ENCODE measurements around the gene SMOC1.

The SMOC1 gene

GRCh38 chr14:70048313-70048654 lies 169.1 kb downstream of the SMOC1 start:
- no peak for DNase-seq

DNA sequence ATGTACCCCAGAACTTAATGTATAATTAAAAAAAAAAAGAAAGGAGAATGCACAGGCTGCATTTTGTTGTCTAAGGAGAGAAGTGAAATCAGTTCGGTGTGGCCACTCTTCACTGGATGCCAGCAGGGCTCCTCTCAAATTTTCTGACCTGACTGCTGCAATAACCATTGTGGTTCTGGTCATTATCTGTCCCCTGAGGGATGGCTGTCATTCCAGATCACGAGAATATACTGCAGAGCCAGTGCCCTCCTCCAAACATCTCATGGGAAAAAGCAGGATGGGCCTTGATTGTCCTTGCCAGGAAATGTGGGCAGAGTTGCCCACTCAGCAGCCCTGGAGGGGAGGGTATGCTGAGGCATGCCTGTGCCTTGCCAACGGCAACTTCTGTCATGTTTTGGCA lies 170.4 kb downstream of the SMOC1 start:
- no peak for DNase-seq

- DNase-seq = no peak
Observed at GRCh38 chr14:70050136-70050535, 170.9 kb downstream of the SMOC1 start.

DNA sequence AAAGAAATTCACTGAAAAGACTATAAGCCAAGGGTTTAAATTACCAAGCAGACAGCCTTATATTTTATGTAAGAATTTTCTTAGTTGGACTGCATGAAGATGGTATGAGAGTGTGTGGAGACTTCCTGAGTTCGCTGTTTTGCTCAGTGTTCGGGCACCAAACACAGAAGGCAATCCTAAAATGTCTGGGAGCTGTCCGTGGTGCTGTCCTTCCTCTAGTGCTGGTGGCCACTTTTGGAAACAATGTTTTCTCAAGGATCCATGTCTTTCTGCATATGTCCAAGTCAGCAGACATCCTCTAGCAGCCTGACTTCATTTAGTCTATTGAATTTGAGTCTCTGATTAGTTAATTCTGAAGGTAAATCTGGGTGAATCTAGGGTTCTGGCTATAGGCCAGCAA lies 173.8 kb downstream of the SMOC1 start:
- DNase-seq = no peak

GRCh38 chr14:70057519-70058136 lies 178.4 kb downstream of the SMOC1 start:
- no peak for DNase-seq

GRCh38 chr14:70059545-70059944 lies 180.3 kb downstream of the SMOC1 start:
- DNase-seq = no peak

DNA sequence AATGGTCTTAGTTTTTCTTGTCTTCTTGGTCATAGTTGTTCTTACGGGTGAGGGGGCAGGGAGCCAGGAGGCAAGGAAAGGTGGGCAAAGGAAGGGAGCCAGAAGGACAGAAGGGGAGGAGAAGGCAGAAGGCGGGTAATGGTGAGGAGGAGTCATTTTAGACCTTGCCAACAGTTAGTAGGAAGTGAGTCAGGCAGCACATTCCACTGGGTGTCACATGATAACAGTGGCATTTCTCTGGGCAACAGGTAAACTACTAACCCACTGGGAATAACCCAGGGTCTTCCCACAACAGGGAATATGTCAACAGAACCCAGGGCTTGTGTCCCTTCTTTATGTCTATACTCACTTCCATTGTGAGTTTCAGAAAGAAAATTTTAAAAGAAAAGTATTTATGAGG lies 181.9 kb downstream of the SMOC1 start:
- no peak for DNase-seq

DNA sequence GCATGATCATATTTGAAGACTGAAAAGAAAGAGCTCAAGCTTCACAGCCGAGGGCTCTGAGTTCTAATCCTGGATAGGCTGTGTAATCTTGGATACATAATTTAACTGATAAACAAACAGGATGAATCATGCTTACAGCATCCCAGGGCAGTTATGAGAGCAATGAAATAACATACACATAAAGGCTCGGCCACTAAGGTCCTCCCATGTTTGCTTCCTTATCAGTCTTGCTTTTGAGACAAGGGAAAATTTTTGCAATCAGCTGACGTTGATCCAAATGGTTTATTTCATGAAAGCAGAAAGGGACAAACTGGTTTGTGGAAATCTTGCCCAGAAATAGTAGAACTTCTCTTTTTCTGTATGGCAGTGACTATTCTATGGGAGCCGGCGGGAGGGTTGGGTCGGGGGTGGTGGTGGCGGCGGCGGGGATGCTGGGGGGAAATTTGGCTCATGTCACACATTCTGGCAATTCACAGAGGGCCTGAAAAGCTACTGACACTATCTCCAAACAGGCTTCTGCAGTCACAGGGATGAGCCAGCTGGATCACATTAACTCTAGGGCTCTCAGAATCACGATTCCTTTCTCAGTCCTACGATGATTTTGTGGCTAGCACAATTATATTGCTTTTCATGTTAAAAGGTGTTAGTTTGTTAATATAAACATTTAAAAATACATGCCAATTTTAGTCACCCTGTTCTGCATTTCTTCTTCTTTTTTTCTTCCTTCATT lies 185.1 kb downstream of the SMOC1 start:
- DNase-seq = no peak

DNA sequence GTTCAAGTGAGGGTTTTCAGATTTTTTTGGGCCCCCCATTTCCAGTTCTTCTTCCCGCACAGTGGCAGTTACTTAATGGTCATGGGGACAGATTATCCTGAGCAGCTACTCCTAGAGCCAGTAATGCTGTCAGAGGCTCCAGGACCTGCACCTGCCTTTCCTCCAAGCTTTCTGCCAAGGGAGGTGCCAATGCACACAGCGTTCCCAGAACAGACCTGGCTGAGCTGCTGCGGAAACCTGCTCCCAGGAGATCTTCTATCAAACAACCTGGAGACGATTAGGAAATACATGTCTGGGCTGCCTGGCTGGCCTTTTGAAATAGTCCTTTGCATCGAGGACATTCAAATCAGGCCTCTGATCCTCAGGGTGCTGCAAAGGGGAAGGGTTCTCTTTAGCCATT lies 188.6 kb downstream of the SMOC1 start:
- no peak for DNase-seq

DNA sequence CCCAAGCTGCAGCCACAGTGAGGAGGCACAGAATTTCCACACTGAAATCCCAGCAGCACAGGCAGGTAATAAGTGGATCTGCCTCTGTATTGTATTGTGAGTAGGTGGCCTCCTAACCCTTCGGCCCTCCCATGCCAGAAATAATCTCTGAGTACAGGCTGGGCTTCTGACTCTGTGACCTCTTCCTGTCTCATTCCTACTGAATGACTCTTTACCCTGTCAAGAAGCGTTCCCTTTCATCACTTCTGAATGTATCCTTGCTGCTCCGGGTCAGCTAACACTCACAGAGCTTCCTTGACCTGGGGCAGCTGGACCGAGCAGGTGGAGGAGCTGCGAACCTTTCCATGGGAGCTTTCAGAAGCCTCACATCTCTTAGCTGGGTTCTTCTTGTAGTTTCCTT lies 190.0 kb downstream of the SMOC1 start:
- DNase-seq = no peak

GRCh38 chr14:70073924-70074566 lies 194.8 kb downstream of the SMOC1 start:
- no peak for DNase-seq

GRCh38 chr14:70077005-70077404 lies 197.8 kb downstream of the SMOC1 start:
- no peak for DNase-seq

DNA sequence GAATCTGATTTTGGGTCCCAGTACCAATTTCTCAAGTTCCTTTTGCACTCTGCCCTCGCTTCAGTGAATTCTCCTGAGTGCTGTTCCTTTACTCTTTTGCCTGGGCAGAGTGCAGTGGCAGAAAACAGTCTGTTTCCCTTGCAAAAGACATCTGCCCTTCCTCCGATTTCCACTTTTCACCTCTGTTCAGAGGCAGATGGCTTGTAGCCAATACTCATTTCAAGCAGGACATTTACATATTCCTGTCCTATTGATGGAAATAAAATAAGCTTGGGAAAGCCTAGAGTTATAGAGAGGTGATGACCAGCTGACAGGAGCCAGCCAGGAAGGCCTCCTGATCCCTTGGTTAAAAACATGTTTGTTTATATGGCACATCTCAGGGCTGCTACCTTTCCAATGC lies 198.5 kb downstream of the SMOC1 start:
- no peak for DNase-seq

GRCh38 chr14:70078329-70078728 lies 199.1 kb downstream of the SMOC1 start:
- DNase-seq = no peak

GRCh38 chr14:70080076-70080475 lies 200.9 kb downstream of the SMOC1 start:
- DNase-seq = no peak

Data from bone marrow (tissue), 2 donors.